ENCODE results near the gene GOLGB1.
"Not testable (repeated sequence)": the region's sequence is repeated elsewhere in the genome, so short reads cannot be mapped to it uniquely, and the experiment has no call there.

The GOLGB1 gene

GRCh38 chr3:121749276-121750086 is at the start of gene GOLGB1:
Gene GOLGB1, minus strand, starts transcription at chr3:121749741. Its CDS starts 18,770 bp downstream, at chr3:121730971.
- peak within 1 kb of the TSS; percentile 99 for H3K4me3 ChIP-seq (ENCODE audit: low read depth, low read length)
- DNase-seq (ENCODE audit: low read depth): peak; percentile 100
- no peak for TF ChIP-seq CTCF (IDR thresholded peaks at IDR 0.05; ENCODE audit: low read depth, low read length, missing control alignments)

GRCh38 chr3:121796970-121797369 is 47.4 kb upstream of the GOLGB1 start:
- TF ChIP-seq CTCF (IDR thresholded peaks at IDR 0.05; ENCODE audit: low read depth, low read length, missing control alignments): no peak
- no peak overlapping the region for H3K4me3 ChIP-seq (ENCODE audit: low read depth, low read length)
- DNase-seq (ENCODE audit: low read depth): no peak

- no peak for TF ChIP-seq CTCF (IDR thresholded peaks at IDR 0.05; ENCODE audit: low read depth, low read length, missing control alignments)
- H3K4me3 ChIP-seq (ENCODE audit: low read depth, low read length): no peak overlapping the region
These were observed 44.9 kb upstream of the GOLGB1 start for GRCh38 chr3:121794264-121794983.

GRCh38 chr3:121793078-121793477 is 43.5 kb upstream of the GOLGB1 start:
- no peak overlapping the region; the same call in 1 of the 2 replicates for H3K4me3 ChIP-seq (ENCODE audit: low read depth, low read length)
- TF ChIP-seq CTCF (IDR thresholded peaks at IDR 0.05; ENCODE audit: low read depth, low read length, missing control alignments): no peak
- DNase-seq (ENCODE audit: low read depth): peak; percentile 30

More at GRCh38 chr3:121794264-121794983, 44.9 kb upstream of the GOLGB1 start:
- peak; percentile 37 for DNase-seq (ENCODE audit: low read depth)

GRCh38 chr3:121786485-121786884 is 36.9 kb upstream of the GOLGB1 start:
- TF ChIP-seq CTCF (IDR thresholded peaks at IDR 0.05; ENCODE audit: low read depth, low read length, missing control alignments): no peak
- no peak overlapping the region for H3K4me3 ChIP-seq (ENCODE audit: low read depth, low read length)
- DNase-seq (ENCODE audit: low read depth): no peak

- not testable (repeated sequence) for DNase-seq (ENCODE audit: low read depth); H3K4me3 ChIP-seq (ENCODE audit: low read depth, low read length)
These were observed 33.2 kb upstream of the GOLGB1 start for GRCh38 chr3:121782784-121783183.

- no peak for TF ChIP-seq CTCF (IDR thresholded peaks at IDR 0.05; ENCODE audit: low read depth, low read length, missing control alignments)
- H3K4me3 ChIP-seq (ENCODE audit: low read depth, low read length): no peak overlapping the region
- no peak for DNase-seq (ENCODE audit: low read depth)
These were observed 32.1 kb upstream of the GOLGB1 start for GRCh38 chr3:121781611-121782010.

- DNase-seq (ENCODE audit: low read depth); H3K4me3 ChIP-seq (ENCODE audit: low read depth, low read length): not testable (repeated sequence)
These were observed 25.6 kb upstream of the GOLGB1 start for GRCh38 chr3:121775095-121775494.

Data from GM12864 (cell line).